Tongue (tissue), 2 donors: ENCODE data around the gene SLAMF7. TPM values are rescaled to one million over a fixed set of nuclear protein-coding genes. Genes with fewer than 3 reads are reported as not detected.

Experiments used
- DNase-seq: peaks from one replicate; pipeline ENCODE4 v3.0.0-alpha.2; 2015
- total RNA-seq: library from RNA; depleted of rRNA; stranded (reverse); fragments of >200 nt; gene quantifications from one replicate; pipeline ENCODE4 v1.2.3, GENCODE V29; 2014

SLAMF7 gene
- total RNA-seq, 1 donor from 2014 or later: 0.41 TPM

- DNase-seq: no peak
Measured at GRCh38 chr1:160747717-160748116, 8.7 kb downstream of the SLAMF7 start.

GRCh38 chr1:160748181-160748877 is 9.3 kb downstream of the SLAMF7 start:
- no peak for DNase-seq

- DNase-seq: no peak
Measured at GRCh38 chr1:160748878-160749269, 9.8 kb downstream of the SLAMF7 start.

- DNase-seq: no peak
Measured at GRCh38 chr1:160750608-160751007, 11.6 kb downstream of the SLAMF7 start.

GRCh38 chr1:160752406-160752805 is 13.4 kb downstream of the SLAMF7 start:
- DNase-seq: no peak

GRCh38 chr1:160752924-160753323 is 13.9 kb downstream of the SLAMF7 start:
- DNase-seq: no peak

GRCh38 chr1:160753594-160753993 is 14.5 kb downstream of the SLAMF7 start:
- no peak for DNase-seq

GRCh38 chr1:160755461-160755860 is 16.4 kb downstream of the SLAMF7 start:
- no peak for DNase-seq

GRCh38 chr1:160755911-160756848 is 17.1 kb downstream of the SLAMF7 start:
- DNase-seq: no peak

- no peak for DNase-seq
Measured at GRCh38 chr1:160756849-160757201, 17.8 kb downstream of the SLAMF7 start.

- DNase-seq: no peak
Measured at GRCh38 chr1:160758521-160758920, 19.5 kb downstream of the SLAMF7 start.

- no peak for DNase-seq
Measured at GRCh38 chr1:160759740-160760139, 20.7 kb downstream of the SLAMF7 start.

- no peak for DNase-seq
Measured at GRCh38 chr1:160761046-160761445, 22.0 kb downstream of the SLAMF7 start.

- no peak for DNase-seq
Measured at GRCh38 chr1:160761886-160762285, 22.8 kb downstream of the SLAMF7 start.

- no peak for DNase-seq
Measured at GRCh38 chr1:160763993-160764392, 24.9 kb downstream of the SLAMF7 start.

GRCh38 chr1:160767395-160768294 is 28.6 kb downstream of the SLAMF7 start:
- DNase-seq: no peak

GRCh38 chr1:160768295-160768657 is 29.2 kb downstream of the SLAMF7 start:
- no peak for DNase-seq

- DNase-seq: no peak
Measured at GRCh38 chr1:160772331-160772730, 33.3 kb downstream of the SLAMF7 start.

GRCh38 chr1:160773093-160773492 is 34.0 kb downstream of the SLAMF7 start:
- DNase-seq: no peak

GRCh38 chr1:160774886-160775719 is 36.1 kb downstream of the SLAMF7 start:
- DNase-seq: no peak

- no peak for DNase-seq
Measured at GRCh38 chr1:160776178-160776577, 37.1 kb downstream of the SLAMF7 start.
